A673 (cell line): ENCODE measurements around the gene TNFAIP8.

Experiments used
- EZH2 ChIP-seq: fragments of 200-600 bp; sonication (generic); IDR thresholded peaks from 2 replicates; pipeline ENCODE4 v1.6.1; 2017; ENCODE audit warnings: borderline replicate concordance, low read depth, mild to moderate bottlenecking, mixed read lengths, antibody characterized with exemption, low read length; ENCODE audit not compliant: poor library complexity, severe bottlenecking
- TF ChIP-seq, protein P1 (sequence below): fragments of 300-800, 200-600 bp; sonication (generic); conservative IDR thresholded peaks from 2 replicates; pipeline ENCODE4 v1.5.1; 2017; ENCODE audit warnings: low read depth, mild to moderate bottlenecking, antibody characterized with exemption, low read length, moderate library complexity, mixed read lengths

DNA sequence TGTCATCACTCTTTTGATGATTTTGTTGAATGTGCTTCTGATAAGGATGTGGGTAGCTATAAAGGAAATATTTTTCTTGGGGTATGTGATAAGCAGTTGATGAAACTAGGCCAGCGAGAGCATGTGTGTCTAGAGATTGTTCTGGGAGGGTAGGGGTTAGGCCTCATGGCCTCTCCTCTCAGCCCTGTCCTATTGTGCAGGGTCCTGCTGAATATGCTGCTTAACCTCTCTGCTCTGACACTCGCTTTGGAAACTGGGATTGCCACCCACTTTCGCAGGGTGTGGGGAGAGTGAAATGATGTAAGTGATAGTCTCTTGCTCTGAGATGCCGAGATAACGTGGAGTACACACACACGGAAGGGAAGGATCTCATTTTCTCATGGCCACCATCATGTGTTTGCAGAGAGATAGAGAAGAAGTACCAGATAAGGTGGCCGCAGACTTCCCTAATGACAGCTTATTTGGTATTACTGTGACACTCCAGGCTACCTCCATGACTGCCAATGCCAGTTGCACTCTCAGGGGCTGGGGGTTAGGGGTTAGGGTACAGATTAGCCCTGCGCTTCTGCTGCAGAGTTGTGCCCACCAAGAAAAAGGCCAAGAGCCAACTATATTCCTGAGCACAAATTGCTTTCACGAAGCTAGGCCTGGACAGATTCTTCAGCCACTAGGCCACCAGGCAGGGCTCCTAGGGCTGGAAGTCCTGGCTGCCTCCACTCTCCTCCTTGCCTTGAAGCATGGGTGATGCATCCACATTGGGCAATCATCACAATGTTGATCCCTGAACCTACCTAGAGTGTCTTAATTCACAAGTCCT lies 25.2 kb upstream of the TNFAIP8 start:
- TF ChIP-seq, protein P1, sequence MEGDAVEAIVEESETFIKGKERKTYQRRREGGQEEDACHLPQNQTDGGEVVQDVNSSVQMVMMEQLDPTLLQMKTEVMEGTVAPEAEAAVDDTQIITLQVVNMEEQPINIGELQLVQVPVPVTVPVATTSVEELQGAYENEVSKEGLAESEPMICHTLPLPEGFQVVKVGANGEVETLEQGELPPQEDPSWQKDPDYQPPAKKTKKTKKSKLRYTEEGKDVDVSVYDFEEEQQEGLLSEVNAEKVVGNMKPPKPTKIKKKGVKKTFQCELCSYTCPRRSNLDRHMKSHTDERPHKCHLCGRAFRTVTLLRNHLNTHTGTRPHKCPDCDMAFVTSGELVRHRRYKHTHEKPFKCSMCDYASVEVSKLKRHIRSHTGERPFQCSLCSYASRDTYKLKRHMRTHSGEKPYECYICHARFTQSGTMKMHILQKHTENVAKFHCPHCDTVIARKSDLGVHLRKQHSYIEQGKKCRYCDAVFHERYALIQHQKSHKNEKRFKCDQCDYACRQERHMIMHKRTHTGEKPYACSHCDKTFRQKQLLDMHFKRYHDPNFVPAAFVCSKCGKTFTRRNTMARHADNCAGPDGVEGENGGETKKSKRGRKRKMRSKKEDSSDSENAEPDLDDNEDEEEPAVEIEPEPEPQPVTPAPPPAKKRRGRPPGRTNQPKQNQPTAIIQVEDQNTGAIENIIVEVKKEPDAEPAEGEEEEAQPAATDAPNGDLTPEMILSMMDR, result no peak
- no peak for TF ChIP-seq EZH2
